Measurements from ENCODE around the gene SLC35E2B. TPM values are rescaled to one million over a fixed set of nuclear protein-coding genes. Genes with fewer than 3 reads are reported as not detected.

SLC35E2B gene
- total RNA-seq, 6 donors from 2014 or later = 33.0 to 116 (median 47.9) TPM

- no peak overlapping the region for H3K27ac ChIP-seq
- no peak for ATAC-seq (ENCODE audit: low FRiP score in 2 of 2)
- peaks cover 0 to 23% (median 10%) of the 10 kb centered on the region in 4 donors for H3K4me1 ChIP-seq
- H3K36me3 ChIP-seq = peaks cover 0 to 42% (median 9%) of the 10 kb centered on the region in 4 donors
- no peak for TF ChIP-seq POLR2AphosphoS5 (IDR thresholded peaks at IDR 0.05)
- TF ChIP-seq EP300 (IDR thresholded peaks at IDR 0.05) = no peak
- TF ChIP-seq POLR2A (IDR thresholded peaks at IDR 0.05) = no peak
- no peak for TF ChIP-seq CTCF (IDR thresholded peaks at IDR 0.05)
- DNase-seq = peak in 1 of 2 donors; percentile 84
- 96 to 98% methylated on average over 27 to 42 of the region's 48 CpGs for WGBS, 2 donors
- H3K9me3 ChIP-seq = no peaks in the 10 kb centered on the region
- peaks cover 0 to 25% (median 5%) of the 10 kb centered on the region in 4 donors for H3K27me3 ChIP-seq
- no peak overlapping the region for H3K4me3 ChIP-seq
These were observed 66.1 kb downstream of the SLC35E2B start for GRCh38 chr1:1626207-1627141.

GRCh38 chr1:1625824-1626206 lies 66.8 kb downstream of the SLC35E2B start:
- WGBS, 2 donors = 94 to 98% methylated on average over 8 of the region's 8 CpGs
- H3K9me3 ChIP-seq = no peaks in the 10 kb centered on the region
- no peak for DNase-seq
- H3K4me1 ChIP-seq = peaks cover 0 to 17% (median 7%) of the 10 kb centered on the region in 4 donors
- no peak for TF ChIP-seq EP300 (IDR thresholded peaks at IDR 0.05)
- TF ChIP-seq CTCF (IDR thresholded peaks at IDR 0.05) = no peak
- TF ChIP-seq POLR2A (IDR thresholded peaks at IDR 0.05) = no peak
- TF ChIP-seq POLR2AphosphoS5 (IDR thresholded peaks at IDR 0.05) = no peak
- no peak for ATAC-seq (ENCODE audit: low FRiP score in 2 of 2)
- peaks cover 0 to 18% (median 2%) of the 10 kb centered on the region in 4 donors for H3K27me3 ChIP-seq
- H3K4me3 ChIP-seq = no peak overlapping the region
- peaks cover 0 to 42% (median 9%) of the 10 kb centered on the region in 4 donors for H3K36me3 ChIP-seq
- no peak overlapping the region for H3K27ac ChIP-seq

- DNase-seq (peak in 1 of 2 donors; percentile 78), ATAC-seq (ENCODE audit: low FRiP score in 2 of 2) (no peak)
- peaks cover 0 to 14% (median 0%) of the 10 kb centered on the region in 4 donors for H3K27me3 ChIP-seq
- H3K36me3 ChIP-seq = peaks cover 0 to 42% (median 9%) of the 10 kb centered on the region in 4 donors
- no peaks in the 10 kb centered on the region for H3K9me3 ChIP-seq
- H3K4me1 ChIP-seq = peaks cover 0 to 17% (median 2%) of the 10 kb centered on the region in 4 donors
- WGBS, 2 donors = 89 to 92% methylated on average over 23 to 28 of the region's 28 CpGs
- no peak overlapping the region for H3K27ac ChIP-seq
- TF ChIP-seq POLR2A (IDR thresholded peaks at IDR 0.05) = no peak
- H3K4me3 ChIP-seq = no peak overlapping the region
These were observed 67.2 kb downstream of the SLC35E2B start for GRCh38 chr1:1625404-1625775.

- Histone ChIP-seq H3K27me3 (peaks cover 0 to 8% (median 0%) of the 10 kb centered on the region in 4 donors), H3K4me3 (no peak overlapping the region), H3K4me1 (peaks cover 0 to 17% (median 0%) of the 10 kb centered on the region in 4 donors), H3K36me3 (peaks cover 0 to 42% (median 9%) of the 10 kb centered on the region in 4 donors), H3K27ac (no peak overlapping the region), H3K9me3 (no peaks in the 10 kb centered on the region)
- ATAC-seq (ENCODE audit: low FRiP score in 2 of 2) (no peak), DNase-seq (peak in 1 of 2 donors; percentile 74)
- TF ChIP-seq POLR2A (IDR thresholded peaks at IDR 0.05) = no peak
- no peak for TF ChIP-seq POLR2AphosphoS5 (IDR thresholded peaks at IDR 0.05)
- TF ChIP-seq EP300 (IDR thresholded peaks at IDR 0.05) = no peak
- no peak for TF ChIP-seq CTCF (IDR thresholded peaks at IDR 0.05)
- 80 to 97% methylated on average over 16 to 31 of the region's 38 CpGs for WGBS, 2 donors
These were observed 67.9 kb downstream of the SLC35E2B start for GRCh38 chr1:1624443-1625403.

All from upper lobe of left lung (tissue), 6 donors.